ENCODE data around the gene PNPLA7.

DNA sequence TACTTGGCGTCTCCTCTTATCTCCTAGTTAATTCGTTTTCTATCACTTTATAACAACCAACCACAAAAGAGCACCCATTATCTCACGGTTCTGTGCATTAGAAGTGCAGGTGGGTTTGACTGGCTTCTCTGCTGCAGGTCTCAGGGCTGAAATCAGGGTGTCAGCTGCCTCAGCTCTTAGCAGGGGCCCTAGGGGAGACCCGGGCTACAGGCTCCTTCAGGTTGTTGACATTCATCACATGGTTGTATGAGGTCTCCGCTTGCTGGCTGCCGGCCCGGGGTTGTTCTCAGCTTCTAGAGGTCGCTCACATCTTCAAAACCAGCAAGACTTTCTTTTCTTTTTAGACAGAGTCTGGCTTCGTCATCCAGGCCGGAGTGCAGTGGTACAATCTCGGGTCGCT is 43.0 kb upstream of the PNPLA7 start:
- no peak for TF ChIP-seq POLR2A (IDR thresholded peaks at IDR 0.05)
- TF ChIP-seq, protein P1, sequence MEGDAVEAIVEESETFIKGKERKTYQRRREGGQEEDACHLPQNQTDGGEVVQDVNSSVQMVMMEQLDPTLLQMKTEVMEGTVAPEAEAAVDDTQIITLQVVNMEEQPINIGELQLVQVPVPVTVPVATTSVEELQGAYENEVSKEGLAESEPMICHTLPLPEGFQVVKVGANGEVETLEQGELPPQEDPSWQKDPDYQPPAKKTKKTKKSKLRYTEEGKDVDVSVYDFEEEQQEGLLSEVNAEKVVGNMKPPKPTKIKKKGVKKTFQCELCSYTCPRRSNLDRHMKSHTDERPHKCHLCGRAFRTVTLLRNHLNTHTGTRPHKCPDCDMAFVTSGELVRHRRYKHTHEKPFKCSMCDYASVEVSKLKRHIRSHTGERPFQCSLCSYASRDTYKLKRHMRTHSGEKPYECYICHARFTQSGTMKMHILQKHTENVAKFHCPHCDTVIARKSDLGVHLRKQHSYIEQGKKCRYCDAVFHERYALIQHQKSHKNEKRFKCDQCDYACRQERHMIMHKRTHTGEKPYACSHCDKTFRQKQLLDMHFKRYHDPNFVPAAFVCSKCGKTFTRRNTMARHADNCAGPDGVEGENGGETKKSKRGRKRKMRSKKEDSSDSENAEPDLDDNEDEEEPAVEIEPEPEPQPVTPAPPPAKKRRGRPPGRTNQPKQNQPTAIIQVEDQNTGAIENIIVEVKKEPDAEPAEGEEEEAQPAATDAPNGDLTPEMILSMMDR (IDR thresholded peaks at IDR 0.05), result no peak
